Gastrocnemius medialis (tissue), 4 donors: ENCODE measurements around the gene CDC42BPA.

Experiments
- POLR2A ChIP-seq, 2 donors: fragments of 450-650 bp; IDR thresholded peaks; one replicate each; pipeline ENCODE4 v1.6.1; 2017; ENCODE audit warnings: antibody characterized with exemption in 2 of 2, mild to moderate bottlenecking in 2 of 2, moderate library complexity in 2 of 2
- TF ChIP-seq, protein P1 (sequence below), 5 experiments: fragments of 450-650 bp in 3 of 5; fragments of 200-600 bp in 2 of 5; sonication (generic) in 2 of 5; IDR thresholded peaks in 4 of 5; conservative IDR thresholded peaks in 1 of 5; 1 replicate in 4 of 5; 2 replicates in 1 of 5; pipeline ENCODE4 v1.5.1; 2016 to 2019; ENCODE audit warnings: antibody characterized with exemption in 5 of 5, mild to moderate bottlenecking in 3 of 5, moderate library complexity in 3 of 5

DNA sequence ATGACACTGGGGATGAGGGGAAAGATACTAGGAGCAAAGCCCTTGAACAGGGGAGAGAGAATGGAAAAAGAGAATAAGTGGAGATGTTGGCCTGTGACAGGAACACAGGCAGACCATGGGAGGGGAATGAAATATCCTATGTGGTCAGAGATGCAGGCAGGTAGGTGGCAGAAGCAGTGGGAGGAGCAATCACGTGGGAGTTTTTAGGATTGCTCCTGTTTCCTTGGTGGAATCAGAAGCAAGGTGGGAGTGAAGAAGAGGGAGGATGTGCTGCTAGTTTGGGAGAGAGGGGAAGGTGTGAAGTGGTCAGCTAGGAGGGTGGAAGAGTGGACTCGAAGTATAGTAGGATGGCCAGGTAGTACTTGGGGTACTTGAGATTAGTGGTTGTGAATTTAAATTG, 46.4 kb upstream of the CDC42BPA start:
- TF ChIP-seq, protein P1, sequence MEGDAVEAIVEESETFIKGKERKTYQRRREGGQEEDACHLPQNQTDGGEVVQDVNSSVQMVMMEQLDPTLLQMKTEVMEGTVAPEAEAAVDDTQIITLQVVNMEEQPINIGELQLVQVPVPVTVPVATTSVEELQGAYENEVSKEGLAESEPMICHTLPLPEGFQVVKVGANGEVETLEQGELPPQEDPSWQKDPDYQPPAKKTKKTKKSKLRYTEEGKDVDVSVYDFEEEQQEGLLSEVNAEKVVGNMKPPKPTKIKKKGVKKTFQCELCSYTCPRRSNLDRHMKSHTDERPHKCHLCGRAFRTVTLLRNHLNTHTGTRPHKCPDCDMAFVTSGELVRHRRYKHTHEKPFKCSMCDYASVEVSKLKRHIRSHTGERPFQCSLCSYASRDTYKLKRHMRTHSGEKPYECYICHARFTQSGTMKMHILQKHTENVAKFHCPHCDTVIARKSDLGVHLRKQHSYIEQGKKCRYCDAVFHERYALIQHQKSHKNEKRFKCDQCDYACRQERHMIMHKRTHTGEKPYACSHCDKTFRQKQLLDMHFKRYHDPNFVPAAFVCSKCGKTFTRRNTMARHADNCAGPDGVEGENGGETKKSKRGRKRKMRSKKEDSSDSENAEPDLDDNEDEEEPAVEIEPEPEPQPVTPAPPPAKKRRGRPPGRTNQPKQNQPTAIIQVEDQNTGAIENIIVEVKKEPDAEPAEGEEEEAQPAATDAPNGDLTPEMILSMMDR (IDR thresholded peaks at IDR 0.05 in 4 of 5, conservative IDR thresholded peaks at IDR 0.05 in 1 of 5), result no peak
- TF ChIP-seq POLR2A (IDR thresholded peaks at IDR 0.05), result no peak
